H1 (cell line): ENCODE data around the gene HDAC9.

ENCODE experiments used
- CTCF ChIP-seq, 3 experiments: IDR thresholded peaks; 1 replicate in 2 of 3; 2 replicates in 1 of 3; pipeline versions ENCODE4 v1.5.1 to v1.6.1; 2011; ENCODE audit warnings: low read length in 3 of 3, mild to moderate bottlenecking in 3 of 3, inconsistent platforms in 2 of 3, low read depth in 1 of 3, moderate library complexity in 1 of 3; ENCODE audit not compliant: insufficient read depth in 1 of 3; ENCODE audit errors: control extremely low read depth in 1 of 3
- EP300 ChIP-seq, 2 experiments: IDR thresholded peaks; 1 replicate in 1 of 2; 2 replicates in 1 of 2; pipeline ENCODE4 v1.6.1; 2011 to 2012; ENCODE audit warnings: low read depth in 2 of 2, low read length in 2 of 2, mild to moderate bottlenecking in 2 of 2, borderline replicate concordance in 1 of 2, inconsistent platforms in 1 of 2, moderate library complexity in 1 of 2
- RXRA ChIP-seq: IDR thresholded peaks from 2 replicates; pipeline ENCODE4 v1.6.1; 2011; ENCODE audit warnings: low read depth, mild to moderate bottlenecking, low read length, moderate library complexity; ENCODE audit not compliant: insufficient read depth

GRCh38 chr7:18859318-18859717 lies 363.8 kb downstream of the HDAC9 start:
- TF ChIP-seq CTCF (IDR thresholded peaks at IDR 0.05; ENCODE audit: control extremely low read depth in 1 of 3, insufficient read depth in 1 of 3, low read depth in 1 of 3, low read length in 3 of 3), result no peak
- TF ChIP-seq EP300 (IDR thresholded peaks at IDR 0.05; ENCODE audit: borderline replicate concordance in 1 of 2, low read depth in 2 of 2, low read length in 2 of 2), result no peak
- TF ChIP-seq RXRA, result no peak
